ENCODE data around the gene IGFBP2. TPM values are rescaled to one million over a fixed set of nuclear protein-coding genes. Genes with fewer than 3 reads are reported as not detected.

Gene IGFBP2
- total and polyA plus RNA-seq, 9 of the 15 experiments (the other 6 are each of a cell fraction or from before 2014, with no cell fraction given), result 0.93 TPM; not detected in 8

DNA sequence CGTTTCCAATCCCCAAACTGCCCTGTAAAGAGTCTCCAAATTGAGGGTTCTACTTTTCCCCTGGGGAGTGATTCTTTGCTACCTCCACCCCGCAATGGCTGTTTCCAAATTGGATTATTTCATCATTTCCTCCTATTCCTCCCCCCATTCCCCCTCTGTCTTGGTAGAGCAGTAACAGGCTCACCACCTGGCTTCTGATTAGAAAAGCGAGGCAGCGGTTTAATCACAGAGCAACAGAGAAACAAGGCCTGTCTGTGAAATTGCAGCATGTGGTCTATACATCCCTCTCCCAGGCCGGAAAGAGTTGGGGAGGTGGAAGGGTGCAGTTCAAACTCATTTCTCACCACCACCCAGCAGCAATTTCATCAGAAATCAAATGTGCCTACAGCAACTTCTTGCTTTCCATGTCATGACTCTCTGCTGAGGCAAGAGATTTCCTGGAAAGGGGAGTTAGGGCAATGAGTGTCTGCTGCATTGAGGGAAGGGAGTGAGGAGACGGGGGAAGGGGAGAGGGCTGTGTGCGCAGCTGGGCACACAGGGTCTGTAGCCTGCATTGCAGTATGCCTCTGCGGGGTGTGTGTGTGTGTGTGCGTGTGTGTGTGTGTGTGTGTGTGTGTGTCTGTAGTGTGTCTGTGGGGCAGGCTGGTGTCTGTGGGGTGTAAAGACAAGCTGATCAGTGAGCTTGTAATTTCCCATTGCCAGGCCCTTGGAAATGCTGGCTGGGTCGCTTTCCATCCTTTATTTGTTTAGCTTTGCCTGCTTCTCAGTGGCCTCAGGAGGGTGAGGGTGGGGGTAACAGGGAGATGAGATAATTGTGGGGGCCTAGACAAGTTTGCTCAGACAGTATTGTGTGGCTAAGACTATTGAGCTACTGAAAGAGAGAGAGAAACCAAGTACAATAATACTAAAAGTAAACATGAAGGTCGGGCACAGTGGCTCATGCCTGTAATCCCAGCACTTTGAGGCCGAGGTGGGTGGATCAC, 13.5 kb upstream of the IGFBP2 start (continued):
- TF ChIP-seq ZNF3 (CRISPR knock-in tag; IDR thresholded peaks at IDR 0.05) (no peak), FIP1L1 (IDR thresholded peaks at IDR 0.05; ENCODE audit: low read depth, low read length, poor library complexity, severe bottlenecking) (no peak), TCF3 (CRISPR knock-in tag; IDR thresholded peaks at IDR 0.05) (peak; percentile 68)
- TF ChIP-seq, protein P1, sequence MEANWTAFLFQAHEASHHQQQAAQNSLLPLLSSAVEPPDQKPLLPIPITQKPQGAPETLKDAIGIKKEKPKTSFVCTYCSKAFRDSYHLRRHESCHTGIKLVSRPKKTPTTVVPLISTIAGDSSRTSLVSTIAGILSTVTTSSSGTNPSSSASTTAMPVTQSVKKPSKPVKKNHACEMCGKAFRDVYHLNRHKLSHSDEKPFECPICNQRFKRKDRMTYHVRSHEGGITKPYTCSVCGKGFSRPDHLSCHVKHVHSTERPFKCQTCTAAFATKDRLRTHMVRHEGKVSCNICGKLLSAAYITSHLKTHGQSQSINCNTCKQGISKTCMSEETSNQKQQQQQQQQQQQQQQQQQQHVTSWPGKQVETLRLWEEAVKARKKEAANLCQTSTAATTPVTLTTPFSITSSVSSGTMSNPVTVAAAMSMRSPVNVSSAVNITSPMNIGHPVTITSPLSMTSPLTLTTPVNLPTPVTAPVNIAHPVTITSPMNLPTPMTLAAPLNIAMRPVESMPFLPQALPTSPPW (CRISPR knock-in tag; IDR thresholded peaks at IDR 0.05), result peak; percentile 88
- TF ChIP-seq, protein P2, sequence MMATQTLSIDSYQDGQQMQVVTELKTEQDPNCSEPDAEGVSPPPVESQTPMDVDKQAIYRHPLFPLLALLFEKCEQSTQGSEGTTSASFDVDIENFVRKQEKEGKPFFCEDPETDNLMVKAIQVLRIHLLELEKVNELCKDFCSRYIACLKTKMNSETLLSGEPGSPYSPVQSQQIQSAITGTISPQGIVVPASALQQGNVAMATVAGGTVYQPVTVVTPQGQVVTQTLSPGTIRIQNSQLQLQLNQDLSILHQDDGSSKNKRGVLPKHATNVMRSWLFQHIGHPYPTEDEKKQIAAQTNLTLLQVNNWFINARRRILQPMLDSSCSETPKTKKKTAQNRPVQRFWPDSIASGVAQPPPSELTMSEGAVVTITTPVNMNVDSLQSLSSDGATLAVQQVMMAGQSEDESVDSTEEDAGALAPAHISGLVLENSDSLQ (IDR thresholded peaks at IDR 0.05), result no peak
- TF ChIP-seq, protein P3, sequence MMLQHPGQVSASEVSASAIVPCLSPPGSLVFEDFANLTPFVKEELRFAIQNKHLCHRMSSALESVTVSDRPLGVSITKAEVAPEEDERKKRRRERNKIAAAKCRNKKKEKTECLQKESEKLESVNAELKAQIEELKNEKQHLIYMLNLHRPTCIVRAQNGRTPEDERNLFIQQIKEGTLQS (IDR thresholded peaks at IDR 0.05), result peak; percentile 63; the same call in 1 of the 2 replicates
- TF ChIP-seq, protein P3 (CRISPR knock-in tag; conservative IDR thresholded peaks at IDR 0.05), result no peak
- TF ChIP-seq, protein P4, sequence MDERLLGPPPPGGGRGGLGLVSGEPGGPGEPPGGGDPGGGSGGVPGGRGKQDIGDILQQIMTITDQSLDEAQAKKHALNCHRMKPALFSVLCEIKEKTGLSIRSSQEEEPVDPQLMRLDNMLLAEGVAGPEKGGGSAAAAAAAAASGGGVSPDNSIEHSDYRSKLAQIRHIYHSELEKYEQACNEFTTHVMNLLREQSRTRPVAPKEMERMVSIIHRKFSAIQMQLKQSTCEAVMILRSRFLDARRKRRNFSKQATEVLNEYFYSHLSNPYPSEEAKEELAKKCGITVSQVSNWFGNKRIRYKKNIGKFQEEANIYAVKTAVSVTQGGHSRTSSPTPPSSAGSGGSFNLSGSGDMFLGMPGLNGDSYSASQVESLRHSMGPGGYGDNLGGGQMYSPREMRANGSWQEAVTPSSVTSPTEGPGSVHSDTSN (CRISPR knock-in tag; IDR thresholded peaks at IDR 0.05; ENCODE audit: low read depth), result no peak
- TF ChIP-seq, protein P4 (tag; conservative IDR thresholded peaks at IDR 0.05; ENCODE audit: low read depth), result 0 out of 2 replicates have a peak, but pooled peaks have one; percentile 14
